Endodermal cell (in vitro differentiated cells): ENCODE results near the gene ELFN2. TPM values are rescaled to one million over a fixed set of nuclear protein-coding genes. Genes with fewer than 3 reads are reported as not detected.
"Not testable (repeated sequence)": the region's sequence is repeated elsewhere in the genome, so short reads cannot be mapped to it uniquely, and the experiment has no call there.

Source experiments
- DNase-seq: peaks from one replicate; pipeline ENCODE4 v3.0.0-alpha.2; 2017
- H3K27ac ChIP-seq: 2 replicates; pipeline ENCODE4 v1.5.1; 2013; ENCODE audit warnings: mild to moderate bottlenecking, low read depth, low read length, moderate library complexity
- H3K27me3 ChIP-seq: 2 replicates; pipeline ENCODE4 v1.6.1; 2013; ENCODE audit warnings: mild to moderate bottlenecking, low read length, moderate library complexity; ENCODE audit not compliant: insufficient read depth, control insufficient read depth, poor library complexity, severe bottlenecking
- H3K36me3 ChIP-seq: 2 replicates; pipeline ENCODE4 v1.7.0; 2013; ENCODE audit warnings: mild to moderate bottlenecking, low read length, moderate library complexity; ENCODE audit not compliant: control insufficient read depth, insufficient read depth
- H3K4me1 ChIP-seq: one replicate; pipeline ENCODE4 v1.7.0; 2013; ENCODE audit warnings: low read length; ENCODE audit not compliant: control insufficient read depth, insufficient read depth
- H3K4me3 ChIP-seq: 2 replicates; pipeline ENCODE4 v1.5.1; 2013; ENCODE audit warnings: mild to moderate bottlenecking, low read length, moderate library complexity
- H3K9ac ChIP-seq: 2 replicates; pipeline ENCODE4 v1.6.1; 2013; ENCODE audit warnings: mild to moderate bottlenecking, low read length, moderate library complexity; ENCODE audit not compliant: poor library complexity, severe bottlenecking; ENCODE audit errors: extremely low read depth
- H3K9me3 ChIP-seq: 2 replicates; pipeline ENCODE4 v1.6.1; 2013; ENCODE audit warnings: mild to moderate bottlenecking, low read length, moderate library complexity; ENCODE audit not compliant: control insufficient read depth
- H3K27ac Mint-ChIP-seq: 2 replicates; pipeline ENCODE4 v1.8.0; 2020; ENCODE audit warnings: mixed read lengths
- H3K27me3 Mint-ChIP-seq: 2 replicates; pipeline ENCODE4 v1.8.0; 2021; ENCODE audit warnings: mild to moderate bottlenecking, mixed read lengths; ENCODE audit not compliant: insufficient read depth
- H3K36me3 Mint-ChIP-seq: 2 replicates; pipeline ENCODE4 v1.8.0; 2020; ENCODE audit warnings: low read depth, mixed read lengths
- H3K4me1 Mint-ChIP-seq: 2 replicates; pipeline ENCODE4 v1.8.0; 2020; ENCODE audit warnings: mixed read lengths
- H3K4me3 Mint-ChIP-seq: 2 replicates; pipeline ENCODE4 v1.8.0; 2020; ENCODE audit warnings: mild to moderate bottlenecking, moderate library complexity, mixed read lengths
- H3K9me3 Mint-ChIP-seq: 2 replicates; pipeline ENCODE4 v1.8.0; 2020; ENCODE audit warnings: mild to moderate bottlenecking, mixed read lengths
- whole genome bisulfite sequencing, 2 experiments: methylation state at CpG; one replicate each; pipeline versions ENCODE4 v1.1.5 to v1.1.7; 2013; ENCODE audit warnings: missing lambda C conversion rate in 2 of 2, mixed read lengths in 1 of 2; ENCODE audit not compliant: insufficient coverage in 1 of 2, insufficient read length in 1 of 2; 5-methylcytosine and 5-hydroxymethylcytosine counted together
- total RNA-seq, 2 donors: library from RNA; stranded (reverse); fragmentation: NEBNext Ultra II Directional in 1 of 2; extraction: Animal tissue kit (Norgen Biotek cat#: 25700) in 1 of 2; gene quantifications; 2 replicates in 1 of 2; 3 replicates in 1 of 2; pipeline ENCODE4 v1.2.1, GENCODE V29; 2021
- TF ChIP-seq, protein P1 (sequence below): fragments of 200-600 bp; sonication (generic); conservative IDR thresholded peaks from 2 replicates; pipeline ENCODE4 v1.5.0; 2021; ENCODE audit warnings: antibody characterized with exemption, mild to moderate bottlenecking

Gene ELFN2
- total RNA-seq, 2 donors from 2014 or later: 0.40 to 0.46 TPM

DNA sequence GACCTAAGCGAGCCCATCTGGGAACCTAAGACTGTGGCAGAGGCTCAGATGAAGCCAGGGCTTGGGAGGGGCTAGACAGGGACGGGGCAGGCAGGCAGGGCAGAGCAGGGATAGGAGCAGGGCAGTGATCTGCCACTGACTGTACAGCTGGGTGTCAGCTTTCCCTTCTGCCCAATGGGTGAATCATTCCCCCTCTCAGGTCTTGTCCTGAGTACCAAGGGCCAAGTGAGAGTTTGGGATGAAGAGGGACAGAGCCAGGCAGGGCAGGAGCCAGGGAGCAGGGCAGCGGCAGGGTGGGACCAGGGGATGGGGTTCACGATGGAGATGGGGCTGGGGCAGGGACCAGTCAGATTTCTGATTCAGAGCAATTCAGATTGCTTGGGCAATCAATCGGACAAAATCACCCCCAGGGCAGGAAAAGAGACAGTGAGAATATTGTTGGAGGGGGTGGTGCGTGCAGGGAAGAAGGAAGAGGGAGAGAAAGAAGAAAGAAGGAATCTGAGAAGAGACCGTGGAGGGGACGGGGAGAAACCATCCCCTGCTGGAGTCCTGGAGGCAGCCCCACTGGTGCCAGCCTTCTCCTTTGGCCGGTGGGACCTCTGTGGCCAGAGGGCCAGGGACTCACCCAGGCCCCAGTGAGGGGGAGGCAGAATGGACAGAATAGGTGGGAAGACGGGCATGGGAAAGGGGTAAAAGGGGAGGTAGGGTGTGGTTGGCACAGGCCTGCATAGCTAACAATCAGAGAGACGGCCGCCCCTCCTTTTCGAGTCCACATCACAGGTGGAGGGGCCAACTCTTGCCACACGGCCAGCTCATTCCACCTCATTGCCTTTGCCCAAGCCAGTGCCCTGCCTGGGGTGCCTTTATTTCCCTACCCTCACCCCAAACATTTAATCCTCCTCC is 97.8 kb downstream of the ELFN2 start:
- H3K4me3 ChIP-seq: no peak overlapping the region
- H3K9ac ChIP-seq: no peak overlapping the region
- H3K36me3 Mint-ChIP-seq: no peaks in the 10 kb centered on the region
- H3K27me3 ChIP-seq: peaks cover 61% of the 10 kb centered on the region
- 75% methylated on average over 11 to 14 of the region's 14 CpGs for WGBS, 2 experiments
- no peaks in the 10 kb centered on the region for H3K36me3 ChIP-seq
- DNase-seq: no peak
- peaks cover 3% of the 10 kb centered on the region for H3K4me1 Mint-ChIP-seq
- TF ChIP-seq, protein P1, sequence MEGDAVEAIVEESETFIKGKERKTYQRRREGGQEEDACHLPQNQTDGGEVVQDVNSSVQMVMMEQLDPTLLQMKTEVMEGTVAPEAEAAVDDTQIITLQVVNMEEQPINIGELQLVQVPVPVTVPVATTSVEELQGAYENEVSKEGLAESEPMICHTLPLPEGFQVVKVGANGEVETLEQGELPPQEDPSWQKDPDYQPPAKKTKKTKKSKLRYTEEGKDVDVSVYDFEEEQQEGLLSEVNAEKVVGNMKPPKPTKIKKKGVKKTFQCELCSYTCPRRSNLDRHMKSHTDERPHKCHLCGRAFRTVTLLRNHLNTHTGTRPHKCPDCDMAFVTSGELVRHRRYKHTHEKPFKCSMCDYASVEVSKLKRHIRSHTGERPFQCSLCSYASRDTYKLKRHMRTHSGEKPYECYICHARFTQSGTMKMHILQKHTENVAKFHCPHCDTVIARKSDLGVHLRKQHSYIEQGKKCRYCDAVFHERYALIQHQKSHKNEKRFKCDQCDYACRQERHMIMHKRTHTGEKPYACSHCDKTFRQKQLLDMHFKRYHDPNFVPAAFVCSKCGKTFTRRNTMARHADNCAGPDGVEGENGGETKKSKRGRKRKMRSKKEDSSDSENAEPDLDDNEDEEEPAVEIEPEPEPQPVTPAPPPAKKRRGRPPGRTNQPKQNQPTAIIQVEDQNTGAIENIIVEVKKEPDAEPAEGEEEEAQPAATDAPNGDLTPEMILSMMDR: no peak
- no peaks in the 10 kb centered on the region for H3K4me1 ChIP-seq
- H3K4me3 Mint-ChIP-seq: no peak overlapping the region
- H3K27ac Mint-ChIP-seq: no peak overlapping the region
- H3K9me3 Mint-ChIP-seq: no peaks in the 10 kb centered on the region
- H3K27ac ChIP-seq: no peak overlapping the region
- peaks cover 78% of the 10 kb centered on the region for H3K27me3 Mint-ChIP-seq
- H3K9me3 ChIP-seq: no peaks in the 10 kb centered on the region

DNA sequence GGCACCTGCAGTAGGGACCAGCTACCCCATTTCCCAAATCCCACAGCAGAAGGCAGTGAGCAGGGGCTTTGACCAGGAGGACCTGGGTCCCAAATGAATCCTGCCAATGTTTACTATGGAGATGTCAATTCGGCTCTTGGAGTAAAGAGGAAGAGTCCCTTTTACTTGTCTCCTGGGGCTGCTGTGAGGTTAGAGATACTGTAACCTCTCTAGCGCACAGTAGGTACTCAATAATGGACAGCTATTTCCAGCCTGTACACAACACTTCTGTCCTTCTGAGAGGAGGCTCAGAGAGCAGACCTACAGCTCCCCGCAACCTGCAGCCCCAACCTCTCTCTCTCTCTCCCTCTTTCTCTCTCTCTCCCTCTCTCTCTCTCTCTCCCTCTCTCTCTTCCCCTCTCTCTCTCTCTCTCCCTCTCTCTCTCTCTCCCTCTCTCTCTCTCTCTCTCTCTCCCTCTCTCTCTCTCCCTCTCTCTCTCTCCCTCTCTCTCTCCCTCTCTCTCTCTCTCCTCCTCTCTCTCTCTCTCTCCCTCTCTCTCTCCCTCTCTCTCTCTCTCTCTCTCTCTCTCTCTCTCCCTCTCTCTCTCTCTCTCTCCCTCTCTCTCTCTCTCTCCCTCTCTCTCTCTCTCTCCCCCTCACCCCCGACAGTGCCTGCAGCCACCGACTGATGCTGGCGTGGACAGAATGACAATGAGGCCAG is 98.6 kb downstream of the ELFN2 start:
- H3K4me3 ChIP-seq, H3K4me1 ChIP-seq, H3K9ac ChIP-seq, H3K36me3 ChIP-seq, H3K36me3 Mint-ChIP-seq, H3K9me3 Mint-ChIP-seq, H3K9me3 ChIP-seq, DNase-seq, H3K27ac Mint-ChIP-seq, H3K4me3 Mint-ChIP-seq, H3K27ac ChIP-seq: not testable (repeated sequence)
- peaks cover 61% of the 10 kb centered on the region for H3K27me3 ChIP-seq
- Mint-ChIP-seq H3K27me3 (peaks cover 79% of the 10 kb centered on the region), H3K4me1 (peaks cover 11% of the 10 kb centered on the region)
- WGBS, 2 experiments: 58 to 71% methylated on average over 1 to 6 of the region's 6 CpGs

DNA sequence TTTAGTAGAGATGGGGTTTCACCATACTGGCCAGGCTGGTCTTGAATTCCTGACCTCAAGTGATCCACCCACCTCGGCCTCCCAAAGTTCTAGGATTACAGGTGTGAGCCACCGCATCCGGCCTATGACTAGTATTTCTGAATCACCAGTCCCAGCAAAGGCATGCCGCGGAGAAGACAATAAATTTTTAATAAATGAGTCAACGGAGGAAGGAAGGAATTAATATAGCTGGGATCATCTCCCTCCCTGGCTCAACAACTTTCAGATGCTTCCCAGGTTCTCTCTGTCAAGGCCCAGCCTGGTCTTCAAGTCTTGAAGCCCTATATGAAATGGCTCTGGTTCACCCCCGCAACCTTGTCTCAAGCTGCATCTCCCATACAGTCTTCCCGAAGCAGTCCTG is 99.3 kb downstream of the ELFN2 start:
- Mint-ChIP-seq H3K27me3 (peaks cover 79% of the 10 kb centered on the region), H3K9me3 (no peaks in the 10 kb centered on the region), H3K27ac (no peak overlapping the region), H3K4me3 (no peak overlapping the region), H3K4me1 (peaks cover 12% of the 10 kb centered on the region), H3K36me3 (no peaks in the 10 kb centered on the region)
- Histone ChIP-seq H3K9me3 (no peaks in the 10 kb centered on the region), H3K27ac (no peak overlapping the region), H3K27me3 (peaks cover 61% of the 10 kb centered on the region), H3K4me1 (peaks cover 3% of the 10 kb centered on the region), H3K36me3 (no peaks in the 10 kb centered on the region), H3K4me3 (no peak overlapping the region), H3K9ac (no peak overlapping the region)
- 89 to 96% methylated on average over 7 to 8 of the region's 8 CpGs for WGBS, 2 experiments
- TF ChIP-seq, protein P1: no peak
- DNase-seq: no peak
